GM21737 (cell line): Measurements from ENCODE around the gene MTCH2.

Experiments used
- ATAC-seq: cut with Tn5 transposase; IDR thresholded peaks from one replicate; pipeline ENCODE4 v1.9.1; 2021; ENCODE audit warnings: mild to moderate bottlenecking, moderate library complexity; ENCODE audit not compliant: unreplicated experiment

Gene MTCH2

GRCh38 chr11:47591764-47592163 is 50.6 kb downstream of the MTCH2 start:
- ATAC-seq: no peak

GRCh38 chr11:47589977-47590861 is 52.1 kb downstream of the MTCH2 start:
- ATAC-seq: no peak

DNA sequence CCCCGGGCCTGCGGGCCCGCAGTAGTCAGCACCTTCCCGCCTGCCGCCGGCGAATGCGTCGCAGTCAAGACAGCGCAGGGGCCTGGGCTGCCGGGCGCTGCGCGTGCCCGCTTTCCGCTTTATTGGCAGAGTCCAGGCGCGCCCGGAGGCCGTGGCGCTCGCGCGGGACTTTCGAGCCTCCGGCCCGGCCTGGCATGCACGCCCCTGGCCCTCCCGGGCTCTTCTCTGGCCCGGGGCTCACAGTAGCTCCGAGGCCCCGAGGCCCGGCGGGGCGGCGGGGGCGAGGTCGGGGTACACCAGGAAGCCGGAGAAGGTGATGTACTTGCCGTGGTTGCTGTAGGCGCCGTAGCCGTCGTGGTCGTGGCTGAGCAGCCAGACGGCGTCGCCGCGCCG is 52.8 kb downstream of the MTCH2 start:
- no peak for ATAC-seq

DNA sequence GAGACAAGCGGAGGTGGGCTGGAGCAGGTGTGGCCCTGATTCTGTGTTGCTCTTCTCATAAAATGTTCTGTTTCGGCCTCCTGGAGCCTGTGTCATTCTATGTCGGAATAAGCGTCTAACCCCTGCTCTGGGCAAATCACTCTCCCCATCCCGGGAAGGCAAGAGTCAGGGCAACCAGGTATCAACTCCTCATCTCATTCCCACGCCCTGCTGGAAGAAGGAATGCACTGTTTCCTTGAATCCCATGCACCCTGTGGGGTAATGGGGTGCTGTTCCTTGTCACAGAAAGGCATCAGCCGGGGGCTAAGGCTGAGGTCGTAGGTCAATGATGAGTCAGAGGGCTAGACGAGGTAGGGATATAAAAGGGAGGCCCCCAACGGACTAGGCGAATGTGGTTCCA is 53.2 kb downstream of the MTCH2 start:
- ATAC-seq: no peak

DNA sequence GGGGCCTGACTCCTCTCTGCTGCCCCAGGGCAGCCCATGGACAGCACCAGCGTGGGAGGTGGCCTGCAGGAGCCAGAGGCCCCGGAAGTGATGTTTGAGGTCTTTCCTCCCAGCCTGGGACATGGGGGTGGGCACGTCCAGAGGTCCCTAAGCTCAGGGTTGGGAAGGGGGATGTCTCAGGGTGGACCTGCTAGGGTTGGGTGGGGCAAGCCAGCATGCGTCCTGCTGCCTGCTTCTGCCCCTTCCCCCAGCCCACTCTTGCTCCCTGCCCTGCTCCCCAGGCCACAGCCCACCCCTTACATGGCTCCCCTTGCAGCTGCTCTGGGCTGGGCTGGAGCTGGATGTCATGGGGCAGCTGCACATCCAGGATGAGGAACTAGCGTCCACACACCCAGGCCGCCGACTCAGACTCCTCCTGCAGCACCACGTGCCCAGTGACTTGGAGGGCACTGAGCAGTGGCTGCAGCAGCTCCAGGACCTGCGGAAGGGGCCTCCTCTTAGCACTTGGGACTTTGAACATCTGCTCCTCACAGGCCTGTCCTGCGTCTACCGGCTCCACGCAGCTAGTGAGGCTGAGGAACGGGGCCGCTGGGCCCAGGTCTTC is 54.5 kb downstream of the MTCH2 start:
- ATAC-seq: no peak

DNA sequence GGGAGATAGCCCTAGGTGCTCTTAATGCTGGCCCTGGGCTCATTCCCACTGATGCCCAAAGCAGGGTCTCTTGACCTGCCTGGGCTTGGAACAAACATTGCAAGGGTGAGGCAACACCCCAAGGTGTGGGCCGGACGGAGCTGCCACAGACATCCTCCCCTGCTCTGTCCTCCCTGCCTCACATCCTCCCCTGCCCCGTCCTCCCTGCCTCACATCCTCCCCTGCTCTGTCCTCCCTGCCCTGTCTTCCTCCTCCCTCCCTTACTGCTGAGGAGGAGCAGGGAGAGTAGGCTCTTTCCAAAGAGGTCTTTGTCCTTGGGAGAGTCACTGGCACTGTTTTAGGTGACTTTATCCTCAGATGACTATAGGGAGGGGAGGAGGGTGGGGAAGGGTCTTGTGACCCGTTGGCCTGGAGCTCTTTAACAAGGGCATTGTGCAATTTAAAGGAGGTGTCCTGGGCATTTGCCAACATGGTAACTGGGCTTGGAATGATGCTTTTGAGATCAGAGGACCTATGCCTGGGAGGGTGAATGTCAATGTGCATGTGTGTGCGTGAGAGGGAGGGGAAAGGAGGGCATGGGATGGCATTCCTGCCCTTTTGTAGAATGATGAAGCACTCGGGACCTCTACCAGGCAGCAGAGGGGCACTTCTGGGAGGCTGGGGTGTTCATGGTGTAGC is 55.2 kb downstream of the MTCH2 start:
- no peak for ATAC-seq

- no peak for ATAC-seq
These were observed 56.1 kb downstream of the MTCH2 start, which contains the start of gene FAM180B for GRCh38 chr11:47586098-47586855. TSS of gene FAM180B (plus strand) at chr11:47586678. CDS start at chr11:47586769, 91 bp downstream.

DNA sequence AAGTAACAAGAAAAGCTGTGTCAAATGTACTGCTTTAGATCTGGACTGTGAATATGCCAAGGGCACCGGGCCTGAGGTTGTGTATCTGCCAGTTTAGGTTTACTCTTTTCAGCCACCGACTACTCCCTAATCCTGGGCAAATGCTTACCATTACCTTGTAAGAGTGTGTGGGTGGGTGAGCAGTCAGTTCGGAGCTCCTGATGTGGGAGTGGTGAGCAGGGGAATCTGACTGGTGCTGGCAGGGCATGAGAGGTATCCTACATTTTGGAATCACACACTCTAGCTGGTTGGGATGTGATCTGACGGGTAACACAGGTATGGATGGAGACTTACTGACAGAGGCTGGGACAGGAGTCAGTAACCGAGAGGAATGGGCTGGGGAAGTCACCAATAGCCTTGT is 58.5 kb downstream of the MTCH2 start:
- no peak for ATAC-seq

DNA sequence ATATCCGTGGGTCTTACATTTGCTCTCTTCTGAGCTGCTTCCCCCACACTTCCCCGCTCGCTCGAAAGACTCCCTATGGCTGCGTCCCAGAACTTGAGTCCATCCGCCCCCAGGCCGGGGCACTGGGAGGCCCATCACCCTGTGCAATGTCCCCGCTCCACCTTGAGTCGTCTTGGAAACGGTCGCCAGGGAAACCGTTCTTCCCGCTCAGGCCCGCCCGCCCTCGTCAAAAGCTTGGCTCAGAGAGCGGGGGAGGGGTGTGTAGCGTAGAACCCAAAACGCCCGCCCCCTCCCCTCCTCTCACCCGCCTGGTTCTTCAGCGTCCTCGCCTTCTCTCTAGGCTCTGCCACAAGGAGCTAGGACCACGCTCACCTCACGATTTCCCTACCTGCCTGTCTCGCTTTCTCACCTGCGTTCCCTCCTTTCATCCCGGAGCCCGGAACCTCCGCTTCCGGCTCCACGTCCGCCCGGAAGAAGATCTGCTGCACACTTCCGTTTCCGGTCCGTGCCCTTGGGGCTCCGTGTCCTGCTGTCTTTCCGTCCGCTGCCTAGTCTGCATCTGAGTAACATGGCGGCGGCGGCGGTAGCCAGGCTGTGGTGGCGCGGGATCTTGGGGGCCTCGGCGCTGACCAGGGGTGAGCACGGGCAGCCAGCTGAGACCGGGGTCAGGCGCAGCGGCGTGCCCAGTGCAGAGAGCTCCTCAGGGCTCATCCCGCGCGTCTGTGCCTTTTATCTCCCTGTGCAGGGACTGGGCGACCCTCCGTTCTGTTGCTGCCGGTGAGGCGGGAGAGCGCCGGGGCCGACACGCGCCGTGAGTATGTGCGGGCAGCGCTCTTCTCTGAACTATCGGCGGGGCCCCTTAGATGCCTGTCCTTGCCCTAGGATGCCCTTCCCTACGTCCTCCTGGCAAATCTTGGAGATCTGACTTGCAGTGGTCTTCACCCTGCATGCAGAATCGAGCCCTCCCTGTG is 63.5 kb downstream of the MTCH2 start, which contains the start of the genes KBTBD4 and NDUFS3:
KBTBD4 (minus strand) TSS at position 447 of the 971 bp plus-strand sequence; CDS start at position 428, 19 bp downstream.
NDUFS3 (plus strand) TSS at position 551 of the 971 bp plus-strand sequence; CDS start at position 569, 18 bp downstream.
- peak; percentile 90 for ATAC-seq

DNA sequence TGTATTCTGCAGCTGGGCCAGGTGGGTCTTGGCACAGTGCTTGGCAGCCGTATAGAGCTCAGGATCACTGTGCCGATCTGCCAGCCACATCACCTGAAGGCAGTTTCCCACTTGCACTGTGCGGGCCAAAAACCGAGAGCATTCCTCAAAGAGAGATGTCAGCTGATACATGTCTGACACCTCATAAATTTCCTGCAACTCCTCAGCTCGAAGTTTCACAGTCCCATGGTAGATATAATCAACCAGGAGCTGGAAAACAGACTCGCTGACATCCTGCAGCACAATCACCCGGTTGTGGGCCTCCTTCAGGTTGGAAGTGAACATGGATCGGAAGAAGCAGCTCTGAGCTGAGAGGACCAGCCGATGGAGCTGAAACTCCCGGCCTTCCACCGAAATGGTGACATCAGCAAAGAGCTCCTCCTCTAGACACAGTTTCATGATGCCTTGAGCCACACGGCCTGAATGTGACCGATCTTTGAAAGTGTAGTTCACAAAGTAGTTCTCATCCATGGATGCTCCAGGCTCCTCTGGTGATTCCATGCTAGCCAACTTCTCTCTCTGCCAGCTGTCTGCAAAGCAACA is 64.8 kb downstream of the MTCH2 start:
- ATAC-seq: no peak

GRCh38 chr11:47573321-47573720 is 69.0 kb downstream of the MTCH2 start:
- no peak for ATAC-seq

DNA sequence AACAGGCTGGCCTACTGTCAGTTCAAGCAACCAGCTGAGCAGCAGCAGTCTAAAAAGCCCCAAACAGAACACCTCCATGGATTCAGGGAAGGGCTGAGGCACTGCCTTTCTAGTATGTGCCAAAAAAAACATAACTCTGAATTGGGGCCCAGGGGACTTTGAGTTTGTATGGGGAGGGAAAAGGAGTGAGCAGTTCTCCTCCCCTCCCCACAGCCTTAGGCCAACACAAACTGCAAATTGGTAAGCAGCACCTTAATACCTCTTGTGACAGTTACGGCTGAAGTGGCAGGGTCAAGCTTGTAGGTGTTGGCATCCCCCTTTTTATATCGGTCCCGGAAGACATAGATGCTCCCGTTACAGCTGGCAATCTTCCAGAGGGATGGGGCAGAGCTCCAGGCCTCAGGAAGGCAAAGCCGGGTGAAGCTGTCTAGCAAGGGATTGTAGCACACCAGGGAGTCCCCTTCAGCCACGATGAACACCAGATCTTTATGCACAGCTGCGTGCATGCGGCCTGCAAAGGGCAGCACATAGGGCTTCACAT is 69.6 kb downstream of the MTCH2 start:
- no peak for ATAC-seq

DNA sequence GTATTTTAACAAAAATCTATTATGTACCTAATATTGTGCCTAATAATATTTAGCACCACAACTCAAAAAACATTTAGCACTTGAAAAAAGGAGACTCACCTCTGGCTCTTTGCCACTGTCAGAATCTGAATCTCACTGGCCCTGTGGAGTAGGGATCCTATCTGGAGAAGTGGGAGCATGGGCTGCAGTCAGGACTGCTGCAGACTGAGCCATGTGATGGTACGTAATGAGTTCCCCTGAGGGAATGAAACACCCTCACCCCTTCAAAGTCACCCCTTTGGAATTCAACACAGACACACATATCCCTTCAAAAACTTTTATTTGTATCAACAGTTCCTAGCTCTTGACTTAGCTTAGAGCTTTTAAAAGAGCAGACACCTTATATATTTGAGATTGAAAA is 70.5 kb downstream of the MTCH2 start:
- no peak for ATAC-seq

GRCh38 chr11:47571357-47571729 is 71.0 kb downstream of the MTCH2 start:
- no peak for ATAC-seq

GRCh38 chr11:47570651-47571356 is 71.6 kb downstream of the MTCH2 start:
- ATAC-seq: no peak

DNA sequence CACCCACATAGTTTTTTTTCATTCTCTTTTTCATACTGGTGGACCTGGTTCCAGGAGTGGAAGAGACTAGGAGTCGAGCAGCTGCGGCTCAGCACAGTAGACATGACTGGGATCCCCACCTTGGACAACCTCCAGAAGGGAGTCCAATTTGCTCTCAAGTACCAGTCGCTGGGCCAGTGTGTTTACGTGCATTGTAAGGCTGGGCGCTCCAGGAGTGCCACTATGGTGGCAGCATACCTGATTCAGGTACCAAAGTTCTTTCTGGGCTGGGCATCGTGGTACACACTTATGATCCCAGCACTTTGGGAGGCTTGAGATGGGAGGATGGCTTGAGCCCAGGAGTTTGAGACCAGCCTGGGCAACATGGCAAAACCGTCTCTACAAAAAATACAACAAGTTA is 72.7 kb downstream of the MTCH2 start:
- ATAC-seq: no peak
